HG02571 (cell line): ENCODE measurements around the gene LRRC75A.

Source experiments
- ATAC-seq: cut with Tn5 transposase; IDR thresholded peaks from one replicate; pipeline ENCODE4 v1.9.1; 2021; ENCODE audit warnings: mild to moderate bottlenecking, moderate library complexity; ENCODE audit not compliant: unreplicated experiment

Gene LRRC75A

GRCh38 chr17:16494059-16494458, 2.1 kb upstream of the LRRC75A start:
- no peak for ATAC-seq

DNA sequence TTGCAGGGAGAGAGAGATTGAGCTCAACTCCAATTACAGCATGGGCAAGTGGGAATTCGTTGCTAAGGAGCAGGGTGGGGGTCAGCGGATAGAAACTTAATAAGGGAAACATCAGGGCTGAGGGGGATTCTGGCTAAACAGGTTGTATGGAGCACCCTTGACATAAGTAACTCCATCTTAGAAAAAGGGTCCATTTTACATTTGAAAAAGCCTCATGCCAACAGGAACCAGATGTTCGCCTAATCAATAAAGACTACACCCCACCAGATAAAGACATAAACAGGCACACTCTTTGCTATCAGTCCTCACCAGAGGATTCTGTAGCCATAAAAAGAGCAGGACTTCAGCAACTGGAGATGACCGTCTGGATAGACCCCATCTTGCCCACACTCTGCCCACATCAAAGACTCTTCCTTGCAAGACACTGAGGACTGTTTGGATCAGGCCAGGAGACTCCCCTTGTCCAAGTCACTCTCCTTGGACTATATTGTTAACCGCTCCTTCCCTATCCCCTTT, 1.6 kb upstream of the LRRC75A start:
- no peak for ATAC-seq

- no peak for ATAC-seq
Measured at GRCh38 chr17:16492613-16493530, 879 bp upstream of the LRRC75A start.

- ATAC-seq, result no peak
Measured at GRCh38 chr17:16491131-16491702, 776 bp downstream of the LRRC75A start.

DNA sequence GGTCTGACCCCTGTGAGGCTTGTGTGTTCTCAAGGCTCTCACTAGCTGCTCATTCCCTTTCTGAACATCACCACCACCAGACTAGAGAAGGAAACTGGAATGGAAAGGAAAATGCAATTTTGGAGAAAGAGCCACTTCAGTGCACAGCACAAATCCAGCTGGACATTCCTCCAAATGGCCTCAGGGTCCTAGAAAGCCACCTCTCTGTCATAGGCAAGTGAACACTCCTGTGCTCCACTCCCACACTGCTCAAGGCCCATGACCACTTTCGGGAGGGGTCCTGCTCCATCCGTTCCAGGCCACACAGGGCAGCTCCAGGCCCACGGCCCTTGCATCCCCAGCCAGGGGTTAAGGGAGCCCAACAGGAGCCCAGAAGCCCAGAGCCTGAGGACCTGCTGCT, 2.6 kb downstream of the LRRC75A start:
- no peak for ATAC-seq

DNA sequence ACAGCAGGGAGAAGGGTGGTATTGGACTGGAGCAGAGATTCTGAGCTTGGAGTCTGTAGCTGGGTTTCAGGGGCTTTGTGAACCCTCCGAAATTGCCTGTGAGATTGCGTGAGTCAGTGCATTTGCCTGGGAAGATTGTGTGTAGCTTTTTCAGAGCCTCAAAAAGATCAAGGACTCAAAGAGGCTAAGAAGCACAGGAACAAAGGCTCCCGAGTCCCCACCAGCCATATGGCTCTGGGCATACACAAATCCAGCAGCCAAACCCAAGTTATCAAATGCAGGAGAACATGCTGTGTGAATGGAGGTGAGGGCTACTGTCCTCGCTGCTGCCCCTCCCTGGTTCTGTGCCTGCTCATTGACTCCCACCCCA, 3.0 kb downstream of the LRRC75A start:
- no peak for ATAC-seq

GRCh38 chr17:16488186-16488967, 3.6 kb downstream of the LRRC75A start:
- no peak for ATAC-seq

GRCh38 chr17:16486373-16487250, 5.4 kb downstream of the LRRC75A start:
- no peak for ATAC-seq

GRCh38 chr17:16484445-16485175, 7.4 kb downstream of the LRRC75A start:
- no peak for ATAC-seq

DNA sequence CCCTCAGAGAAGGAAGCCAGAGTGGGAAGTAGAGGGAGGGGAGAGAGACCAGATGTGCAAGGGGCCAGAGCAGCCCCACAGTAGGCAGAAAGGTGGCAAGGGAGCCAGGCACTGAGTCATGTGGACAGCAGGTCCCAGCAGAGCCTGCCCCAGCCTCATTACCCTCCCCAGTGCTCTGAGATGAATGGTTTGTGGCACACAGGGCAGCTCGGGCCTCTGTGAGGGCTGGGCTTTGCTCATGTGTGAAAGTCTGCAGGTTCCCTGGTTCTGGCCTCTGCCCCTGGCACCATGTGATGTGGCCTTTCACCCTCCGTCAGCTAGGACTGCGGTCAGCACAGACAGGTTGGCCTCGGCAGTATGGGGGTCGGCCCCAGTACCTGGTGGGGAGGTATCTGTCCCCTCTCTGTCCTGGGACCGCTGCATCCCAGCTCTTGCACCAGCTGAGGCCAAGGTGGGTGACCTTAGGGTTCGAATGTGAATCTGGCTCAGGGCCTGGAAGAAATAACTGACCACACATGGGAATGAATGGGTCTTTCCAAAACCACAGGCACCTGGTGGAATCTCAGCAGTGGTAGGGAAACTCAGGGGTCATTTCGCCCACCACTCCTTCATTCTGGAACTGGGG, 8.9 kb downstream of the LRRC75A start:
- no peak for ATAC-seq

GRCh38 chr17:16482253-16482652, 9.7 kb downstream of the LRRC75A start:
- no peak for ATAC-seq

DNA sequence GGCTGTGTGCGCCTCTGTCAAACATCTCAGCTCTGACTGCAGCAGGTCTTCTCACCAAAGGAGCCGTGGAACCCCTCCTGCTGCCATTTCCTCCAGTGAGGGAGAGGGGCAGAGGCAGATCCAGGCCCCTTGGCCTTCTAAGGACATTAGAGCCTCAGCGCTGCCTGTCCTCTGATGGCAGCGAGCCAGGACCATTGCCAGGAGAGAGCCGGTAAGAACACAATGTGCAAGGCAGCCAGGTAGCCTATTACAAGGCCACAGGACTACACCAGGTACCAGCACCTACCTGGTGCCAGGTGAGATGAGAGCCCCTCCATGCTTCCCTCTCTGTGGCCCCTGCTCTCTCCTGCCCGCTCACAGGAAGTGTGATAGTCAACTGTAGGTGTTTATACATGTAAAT, 11.0 kb downstream of the LRRC75A start:
- ATAC-seq, result no peak

GRCh38 chr17:16479264-16479663, 12.7 kb downstream of the LRRC75A start:
- ATAC-seq, result no peak

DNA sequence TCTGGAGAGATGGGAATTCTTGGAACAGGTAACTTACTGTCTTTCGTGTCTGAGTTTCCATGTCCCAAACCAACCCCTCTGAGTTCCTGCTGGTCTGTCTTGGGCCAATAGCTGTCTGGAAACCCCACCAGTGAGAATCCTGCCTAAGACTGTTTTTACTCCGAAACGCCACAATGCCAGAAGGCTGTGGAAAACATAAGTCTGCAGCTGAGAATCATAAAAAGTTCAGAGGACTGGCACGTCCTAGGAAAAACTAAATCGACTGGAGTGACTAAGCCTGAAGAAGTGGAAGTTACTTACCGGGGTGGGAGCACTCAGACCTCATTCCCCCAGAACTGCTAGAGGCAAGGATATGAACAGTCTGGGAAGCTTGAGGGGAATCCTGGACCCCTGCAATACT, 13.3 kb downstream of the LRRC75A start:
- ATAC-seq, result no peak

DNA sequence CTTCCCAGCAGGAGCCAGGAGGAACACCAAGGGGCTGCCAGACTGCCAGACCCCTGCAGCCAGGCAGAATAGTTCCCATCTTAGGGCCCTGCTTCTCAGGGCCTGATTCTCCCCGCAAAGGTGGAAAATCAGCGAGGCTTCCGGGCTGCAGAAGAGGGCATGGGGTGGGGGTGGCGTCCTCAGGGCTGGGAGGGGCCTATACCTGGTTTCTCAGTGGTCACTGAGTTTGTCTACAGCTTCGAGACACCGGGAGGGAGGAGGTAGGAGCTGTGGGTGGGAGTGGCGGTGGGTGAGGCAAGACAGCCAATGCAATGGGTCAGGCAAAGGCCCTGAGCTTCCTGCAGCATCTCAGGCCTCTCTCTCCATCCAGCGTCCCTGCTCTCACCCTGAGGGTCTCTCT, 14.3 kb downstream of the LRRC75A start:
- no peak for ATAC-seq

- ATAC-seq, result no peak
Measured at GRCh38 chr17:16477255-16477654, 14.7 kb downstream of the LRRC75A start.

GRCh38 chr17:16475179-16475704, 16.8 kb downstream of the LRRC75A start:
- no peak for ATAC-seq

GRCh38 chr17:16474012-16474725, 17.8 kb downstream of the LRRC75A start:
- no peak for ATAC-seq
